Caco-2 (cell line): ENCODE results near the gene SPDYE4. TPM values are rescaled to one million over a fixed set of nuclear protein-coding genes. Genes with fewer than 3 reads are reported as not detected.

Source experiments
- BruUV-seq: library from RNA; stranded (reverse); fragments of 400-500 nt; replicated peaks from 2 replicates; lab custom pipeline; 2021; lab: Mats Ljungman, UMichigan
- CTCF ChIA-PET: fragments of 300-600 bp; sonication (Branson Sonifier 250); formaldehyde crosslinking; loops from one replicate; lab custom pipeline; 2022; ENCODE audit warnings: antibody characterized with exemption; lab: Charles Lee
- POLR2A ChIA-PET: fragments of 300-600 bp; sonication (Branson Sonifier 250); formaldehyde crosslinking; loops from one replicate; lab custom pipeline; 2022; ENCODE audit warnings: antibody characterized with exemption; lab: Charles Lee
- DNase-seq, 2 experiments: peaks; one replicate each; pipeline versions ENCODE4 v3.0.0 to v3.0.0-alpha.2; 2020 to 2022
- H3K27me3 ChIP-seq: replicated peaks from 2 replicates; pipeline ENCODE4 v1.6.0; 2011; ENCODE audit warnings: low read length; ENCODE audit not compliant: control insufficient read depth, insufficient read depth
- H3K36me3 ChIP-seq: 2 replicates; pipeline ENCODE4 v1.5.1; 2011; ENCODE audit warnings: low read length; ENCODE audit not compliant: control insufficient read depth, insufficient read depth
- H3K4me1 ChIP-seq: fragments of 250-450 bp; sonication (Bioruptor Pico); 2 replicates; pipeline ENCODE4 v1.5.1; 2020; ENCODE audit warnings: mild to moderate bottlenecking
- H3K4me3 ChIP-seq: 2 replicates; pipeline ENCODE4 v1.5.1; 2011; ENCODE audit warnings: low read depth, mild to moderate bottlenecking, control low read depth, low read length
- H3K9me3 ChIP-seq: fragments of 250-450 bp; sonication (Bioruptor Pico); 2 replicates; pipeline ENCODE4 v1.5.1; 2020; ENCODE audit warnings: mild to moderate bottlenecking, moderate library complexity
- H3K27ac Mint-ChIP-seq: one replicate; pipeline ENCODE4 v1.8.0; 2022; ENCODE audit warnings: mixed read lengths; ENCODE audit not compliant: unreplicated experiment
- H3K27me3 Mint-ChIP-seq: one replicate; pipeline ENCODE4 v1.8.0; 2022; ENCODE audit warnings: mixed read lengths; ENCODE audit not compliant: insufficient read depth, unreplicated experiment
- H3K36me3 Mint-ChIP-seq: one replicate; pipeline ENCODE4 v1.8.0; 2022; ENCODE audit warnings: mild to moderate bottlenecking, mixed read lengths; ENCODE audit not compliant: insufficient read depth, unreplicated experiment
- H3K4me1 Mint-ChIP-seq: one replicate; pipeline ENCODE4 v1.8.0; 2022; ENCODE audit warnings: low read depth, mixed read lengths; ENCODE audit not compliant: unreplicated experiment
- H3K4me3 Mint-ChIP-seq: one replicate; pipeline ENCODE4 v1.8.0; 2022; ENCODE audit warnings: mild to moderate bottlenecking, moderate library complexity, mixed read lengths; ENCODE audit not compliant: unreplicated experiment
- H3K9me3 Mint-ChIP-seq: one replicate; pipeline ENCODE4 v1.8.0; 2022; ENCODE audit warnings: mixed read lengths; ENCODE audit not compliant: unreplicated experiment
- CTCF ChIP-seq, 2 experiments: fragments of 200-600 bp in 1 of 2; IDR thresholded peaks; 1 replicate in 1 of 2; 2 replicates in 1 of 2; pipeline versions ENCODE4 v1.5.1 to v1.8.0; 2011 to 2022; ENCODE audit warnings: antibody characterized with exemption in 1 of 2, control low read depth in 1 of 2, inconsistent platforms in 1 of 2, low read depth in 1 of 2, low read length in 1 of 2, mild to moderate bottlenecking in 1 of 2, moderate library complexity in 1 of 2; ENCODE audit not compliant: insufficient read depth in 1 of 2, severe bottlenecking in 1 of 2, unreplicated experiment in 1 of 2
- intact Hi-C: fragments of 100-400 bp; cut with micrococcal nuclease; formaldehyde crosslinking; loops from one replicate; pipeline ENCODE4 v1.10.0; 2022; ENCODE audit not compliant: unreplicated experiment
- total RNA-seq: library from RNA; stranded (reverse); gene quantifications from 2 replicates; pipeline ENCODE4 v1.2.3, GENCODE V29; 2022

SPDYE4 gene
- total RNA-seq, 1 experiment from 2014 or later: not detected

- no peaks in the 10 kb centered on the region for H3K36me3 Mint-ChIP-seq
- H3K9me3 Mint-ChIP-seq: no peaks in the 10 kb centered on the region
- H3K4me1 Mint-ChIP-seq: peaks cover 7% of the 10 kb centered on the region
- Histone ChIP-seq H3K36me3 (no peaks in the 10 kb centered on the region), H3K4me1 (no peaks in the 10 kb centered on the region), H3K9me3 (no peaks in the 10 kb centered on the region), H3K27me3 (no peaks in the 10 kb centered on the region), H3K4me3 (no peak overlapping the region)
- POLR2A ChIA-PET: no interaction called here
- CTCF ChIA-PET: no interaction called here
- no peak for DNase-seq
- peaks cover 3% of the 10 kb centered on the region for H3K27me3 Mint-ChIP-seq
- no TSS peak for BruUV-seq
- no peak overlapping the region for H3K27ac Mint-ChIP-seq
- H3K4me3 Mint-ChIP-seq: no peak overlapping the region
- intact Hi-C loops: no loop called here
- TF ChIP-seq CTCF (IDR thresholded peaks at IDR 0.05; ENCODE audit: insufficient read depth in 1 of 2, low read depth in 1 of 2, low read length in 1 of 2, severe bottlenecking in 1 of 2, unreplicated experiment in 1 of 2): no peak
These were observed 39.4 kb upstream of the SPDYE4 start for GRCh38 chr17:8797621-8798175.

DNA sequence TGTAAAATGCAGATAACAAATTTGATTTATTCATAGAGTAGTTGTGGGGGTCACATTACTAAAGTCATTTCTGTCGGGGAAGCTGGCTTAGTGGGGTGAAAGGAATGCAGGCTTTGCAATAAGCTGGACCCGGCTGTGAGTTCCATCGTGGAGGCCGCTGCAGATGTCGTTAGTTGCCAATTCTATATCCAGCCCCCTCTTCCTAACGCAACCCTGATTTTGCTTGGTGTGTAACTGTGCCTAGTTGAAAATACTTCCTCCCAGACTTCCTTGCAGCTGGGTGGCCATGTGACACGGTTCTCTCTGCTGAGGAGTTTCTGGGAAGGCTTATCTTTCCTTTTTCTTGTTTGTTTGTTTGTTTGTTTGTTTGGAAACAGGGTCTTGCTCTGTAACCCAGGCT is 36.3 kb upstream of the SPDYE4 start:
- intact Hi-C loops: no loop called here
- H3K36me3 ChIP-seq: no peaks in the 10 kb centered on the region
- Mint-ChIP-seq H3K27ac (no peak overlapping the region), H3K4me1 (peaks cover 12% of the 10 kb centered on the region), H3K9me3 (no peaks in the 10 kb centered on the region), H3K27me3 (peaks cover 6% of the 10 kb centered on the region), H3K4me3 (no peak overlapping the region), H3K36me3 (no peaks in the 10 kb centered on the region)
- ChIA-PET CTCF (no interaction called here), POLR2A (no interaction called here)
- H3K4me3 ChIP-seq: no peak overlapping the region
- H3K4me1 ChIP-seq: peaks cover under 1% of the 10 kb centered on the region; the same call in 1 of the 2 replicates
- no peaks in the 10 kb centered on the region for H3K27me3 ChIP-seq
- no peak for DNase-seq
- no peak for TF ChIP-seq CTCF (IDR thresholded peaks at IDR 0.05; ENCODE audit: insufficient read depth in 1 of 2, low read depth in 1 of 2, low read length in 1 of 2, severe bottlenecking in 1 of 2, unreplicated experiment in 1 of 2)
- H3K9me3 ChIP-seq: no peaks in the 10 kb centered on the region
- BruUV-seq: no TSS peak

DNA sequence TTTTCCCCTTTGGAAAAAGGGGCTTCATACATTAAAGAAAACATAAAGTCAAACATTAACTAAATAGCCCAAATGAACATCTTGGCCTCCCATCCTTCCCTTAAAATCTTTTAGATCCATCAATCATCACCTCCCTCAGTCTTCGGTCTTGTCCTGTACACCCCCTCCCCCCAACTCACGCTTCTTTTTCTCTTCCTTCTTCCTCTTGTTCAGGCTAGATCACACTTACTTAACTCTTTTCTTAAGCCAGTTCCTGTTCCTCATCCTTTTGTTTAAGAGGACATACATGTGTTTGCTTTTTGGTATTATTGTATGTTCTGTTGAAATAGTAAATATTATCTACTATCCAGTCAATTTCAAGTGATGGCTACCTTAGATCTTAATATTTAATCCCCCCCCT is 35.3 kb upstream of the SPDYE4 start:
- Mint-ChIP-seq H3K27me3 (peaks cover 8% of the 10 kb centered on the region), H3K27ac (no peak overlapping the region), H3K9me3 (no peaks in the 10 kb centered on the region), H3K36me3 (no peaks in the 10 kb centered on the region), H3K4me3 (no peak overlapping the region), H3K4me1 (peaks cover 16% of the 10 kb centered on the region)
- CTCF ChIA-PET: no interaction called here
- Histone ChIP-seq H3K4me3 (no peak overlapping the region), H3K4me1 (peaks cover 7% of the 10 kb centered on the region; the same call in 1 of the 2 replicates), H3K36me3 (no peaks in the 10 kb centered on the region), H3K9me3 (no peaks in the 10 kb centered on the region), H3K27me3 (no peaks in the 10 kb centered on the region)
- no TSS peak for BruUV-seq
- DNase-seq: no peak
- TF ChIP-seq CTCF (IDR thresholded peaks at IDR 0.05; ENCODE audit: insufficient read depth in 1 of 2, low read depth in 1 of 2, low read length in 1 of 2, severe bottlenecking in 1 of 2, unreplicated experiment in 1 of 2): no peak
- intact Hi-C loops: no loop called here
- POLR2A ChIA-PET: no interaction called here
